H4 (cell line): Measurements from ENCODE around the gene IGFBP1. TPM values are rescaled to one million over a fixed set of nuclear protein-coding genes. Genes with fewer than 3 reads are reported as not detected.
"Not testable (repeated sequence)": the region's sequence is repeated elsewhere in the genome, so short reads cannot be mapped to it uniquely, and the experiment has no call there.

Source experiments
- DNase-seq: peaks from one replicate; pipeline ENCODE4 v3.0.0-alpha.2; 2015; ENCODE audit warnings: low spot score
- total RNA-seq: library from RNA; depleted of rRNA; stranded (reverse); fragments of >200 nt; shearing (Covaris generic); gene quantifications from 2 replicates; pipeline ENCODE4 v1.2.3, GENCODE V29; 2014; rRNA removed

IGFBP1 gene
- total RNA-seq, 1 experiment from 2014 or later = not detected

- no peak for DNase-seq
Measured at GRCh38 chr7:45937862-45938261, 49.6 kb downstream of the IGFBP1 start.

DNA sequence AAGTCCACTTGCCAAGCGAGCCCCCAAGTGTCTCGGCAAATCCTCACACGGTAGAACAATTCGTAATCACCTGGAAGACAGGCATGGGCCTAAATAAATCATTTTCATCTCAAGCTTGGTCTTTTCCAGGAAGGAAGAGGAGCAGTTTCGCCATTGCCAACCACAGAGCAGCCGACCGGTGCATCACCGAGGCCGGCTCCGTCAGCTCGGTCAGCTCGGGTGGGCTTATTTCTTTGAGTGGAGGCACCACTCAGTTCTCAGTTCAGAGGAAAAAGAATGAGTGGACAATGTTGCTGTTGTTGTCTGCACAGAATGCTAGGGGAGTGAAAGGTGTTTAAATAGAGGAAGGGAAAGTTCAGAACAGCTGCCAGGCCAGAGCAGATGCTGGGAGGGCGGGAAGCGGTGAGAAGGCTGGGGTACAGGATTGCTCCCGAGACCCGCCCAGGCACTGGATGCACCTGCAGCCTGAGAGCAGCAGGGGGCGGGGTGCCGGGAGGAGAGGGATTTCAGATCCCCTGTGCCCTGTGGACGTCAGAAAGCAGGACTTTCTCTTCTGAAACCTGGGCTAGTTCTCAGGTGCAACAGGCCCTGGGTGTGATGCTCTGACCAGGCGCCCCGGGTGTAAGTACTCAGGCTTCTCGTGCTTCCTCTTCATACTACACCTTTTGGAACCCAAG, 50.5 kb downstream of the IGFBP1 start:
- DNase-seq = no peak

- no peak for DNase-seq
Measured at GRCh38 chr7:45939574-45939973, 51.3 kb downstream of the IGFBP1 start.

- DNase-seq = not testable (repeated sequence)
Measured at GRCh38 chr7:45940237-45940781, 52.0 kb downstream of the IGFBP1 start.

DNA sequence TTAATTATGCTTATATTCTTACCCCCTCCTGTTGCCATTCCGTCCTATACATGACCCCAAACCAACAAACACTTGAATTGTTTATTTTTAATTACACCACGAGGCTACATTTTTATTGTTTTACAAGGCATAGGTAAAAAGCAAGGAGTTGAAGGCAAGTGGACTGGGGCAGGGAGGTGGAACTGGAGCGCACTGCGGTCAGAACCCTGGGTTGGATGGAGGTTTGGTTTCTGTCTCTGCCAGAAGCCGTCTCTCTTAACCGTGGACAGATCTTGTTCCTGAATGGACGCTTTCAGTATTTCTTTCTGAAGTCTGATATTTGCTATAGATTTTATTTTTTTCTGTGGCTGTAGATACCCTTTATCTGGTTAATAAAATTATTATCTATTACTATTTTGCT, 52.7 kb downstream of the IGFBP1 start:
- DNase-seq = no peak

Other genes with a start within 250 kb of the IGFBP1 start
- 0.08 and 0.10 TPM in 2 replicates for gene CCDC201, start 15.4 kb upstream of the IGFBP1 start, total RNA-seq
- 1,960 and 2,130 TPM in 2 replicates for gene IGFBP3, start 32.8 kb downstream of the IGFBP1 start, total RNA-seq